Suppressor macrophage (primary cell): ENCODE results near the gene PRKAG2.

ENCODE experiments used
- DNase-seq, 4 experiments: peaks; one replicate each; pipeline ENCODE4 v3.0.0-alpha.2; 2020 to 2022

The PRKAG2 gene

GRCh38 chr7:151724920-151725584 lies 151.9 kb downstream of the PRKAG2 start:
- DNase-seq, result no peak

- DNase-seq, result no peak
Measured at GRCh38 chr7:151724250-151724915, 152.5 kb downstream of the PRKAG2 start.

- DNase-seq, result no peak
Measured at GRCh38 chr7:151723321-151723720, 153.6 kb downstream of the PRKAG2 start.

- no peak for DNase-seq
Measured at GRCh38 chr7:151722533-151722932, 154.4 kb downstream of the PRKAG2 start.

- DNase-seq, result no peak
Measured at GRCh38 chr7:151721694-151722093, 155.2 kb downstream of the PRKAG2 start.

- DNase-seq, result no peak
Measured at GRCh38 chr7:151721236-151721635, 155.7 kb downstream of the PRKAG2 start.

- no peak for DNase-seq
Measured at GRCh38 chr7:151720280-151720679, 156.6 kb downstream of the PRKAG2 start.

- DNase-seq, result no peak
Measured at GRCh38 chr7:151719897-151720242, 157.0 kb downstream of the PRKAG2 start.

- DNase-seq, result no peak
Measured at GRCh38 chr7:151719031-151719896, 157.7 kb downstream of the PRKAG2 start.

- DNase-seq, result peak in 3 of 4 experiments; percentile 28 to 33 (median 32)
Measured at GRCh38 chr7:151717918-151718317, 159.0 kb downstream of the PRKAG2 start.

- no peak for DNase-seq
Measured at GRCh38 chr7:151717415-151717814, 159.5 kb downstream of the PRKAG2 start.

- no peak for DNase-seq
Measured at GRCh38 chr7:151716323-151716722, 160.6 kb downstream of the PRKAG2 start.

- DNase-seq, result peak; percentile 71 to 84 (median 82)
Measured at GRCh38 chr7:151715666-151716315, 161.1 kb downstream of the PRKAG2 start.

GRCh38 chr7:151714201-151714600 lies 162.7 kb downstream of the PRKAG2 start:
- no peak for DNase-seq

GRCh38 chr7:151712810-151713125 lies 164.1 kb downstream of the PRKAG2 start:
- no peak for DNase-seq

GRCh38 chr7:151711906-151712809 lies 164.8 kb downstream of the PRKAG2 start:
- DNase-seq, result no peak

- DNase-seq, result no peak
Measured at GRCh38 chr7:151711435-151711872, 165.5 kb downstream of the PRKAG2 start.

GRCh38 chr7:151710646-151711434 lies 166.1 kb downstream of the PRKAG2 start:
- DNase-seq, result no peak

GRCh38 chr7:151710121-151710640 lies 166.7 kb downstream of the PRKAG2 start:
- DNase-seq, result no peak

GRCh38 chr7:151709141-151710038 lies 167.5 kb downstream of the PRKAG2 start:
- no peak for DNase-seq
